CD4-positive, alpha-beta memory T cell (primary cell): Measurements from ENCODE around the gene METTL5. TPM values are rescaled to one million over a fixed set of nuclear protein-coding genes. Genes with fewer than 3 reads are reported as not detected.

ENCODE experiments used
- CTCF ChIA-PET: fragments of 350-600 bp; sonication (Branson Sonifier 250); formaldehyde crosslinking; loops from one replicate; lab custom pipeline; 2021; ENCODE audit warnings: inconsistent platforms; ENCODE audit not compliant: partially characterized antibody; lab: Charles Lee
- POLR2A ChIA-PET: fragments of 350-600 bp; sonication (Branson Sonifier 250); formaldehyde crosslinking; loops from one replicate; lab custom pipeline; 2021; ENCODE audit not compliant: partially characterized antibody; lab: Charles Lee
- DNase-seq, 5 donors: peaks; one replicate each; pipeline versions ENCODE4 v3.0.0 to v3.0.0-alpha.2; 2020 to 2022; ENCODE audit warnings: mixed read lengths in 1 of 5
- H3K27ac ChIP-seq: one replicate; pipeline ENCODE4 v1.7.0; 2013; ENCODE audit warnings: low read depth, low read length
- H3K27me3 ChIP-seq: 2 replicates; pipeline ENCODE4 v1.7.0; 2013; ENCODE audit warnings: mild to moderate bottlenecking, low read length, moderate library complexity; ENCODE audit not compliant: insufficient read depth
- H3K36me3 ChIP-seq: 2 replicates; pipeline ENCODE4 v1.7.0; 2013; ENCODE audit warnings: mild to moderate bottlenecking, low read length, moderate library complexity; ENCODE audit not compliant: insufficient read depth
- H3K4me1 ChIP-seq: 2 replicates; pipeline ENCODE4 v1.7.0; 2013; ENCODE audit warnings: mild to moderate bottlenecking, low read length, moderate library complexity; ENCODE audit not compliant: insufficient read depth
- H3K4me3 ChIP-seq, 2 donors: one replicate each; pipeline ENCODE4 v1.7.0; 2013; ENCODE audit warnings: low read length in 2 of 2, mild to moderate bottlenecking in 1 of 2
- H3K9me3 ChIP-seq, 2 donors: one replicate each; pipeline ENCODE4 v1.7.0; 2013; ENCODE audit warnings: low read length in 2 of 2, control low read depth in 1 of 2; ENCODE audit not compliant: control insufficient read depth in 1 of 2
- H3K27ac Mint-ChIP-seq, 7 donors: one replicate each; pipeline ENCODE4 v1.8.0; 2020 to 2021; ENCODE audit warnings: mixed read lengths in 7 of 7, mild to moderate bottlenecking in 6 of 7, inconsistent platforms in 3 of 7, moderate library complexity in 3 of 7
- H3K27me3 Mint-ChIP-seq, 2 donors: one replicate each; pipeline ENCODE4 v1.8.0; 2020 to 2021; ENCODE audit warnings: mixed read lengths in 2 of 2
- H3K36me3 Mint-ChIP-seq, 2 donors: one replicate each; pipeline ENCODE4 v1.8.0; 2020 to 2021; ENCODE audit warnings: mixed read lengths in 2 of 2, inconsistent platforms in 1 of 2, mild to moderate bottlenecking in 1 of 2
- H3K4me1 Mint-ChIP-seq, 4 donors: one replicate each; pipeline ENCODE4 v1.8.0; 2020 to 2021; ENCODE audit warnings: mixed read lengths in 4 of 4, mild to moderate bottlenecking in 1 of 4
- H3K4me3 Mint-ChIP-seq, 8 donors: one replicate each; pipeline ENCODE4 v1.8.0; 2020 to 2021; ENCODE audit warnings: mixed read lengths in 8 of 8, mild to moderate bottlenecking in 7 of 8, moderate library complexity in 6 of 8, inconsistent platforms in 3 of 8
- H3K9me3 Mint-ChIP-seq, 8 donors: one replicate each; pipeline ENCODE4 v1.8.0; 2020 to 2021; ENCODE audit warnings: mixed read lengths in 8 of 8, mild to moderate bottlenecking in 5 of 8, inconsistent platforms in 3 of 8, moderate library complexity in 1 of 8
- intact Hi-C: fragments of 100-400 bp; cut with micrococcal nuclease; formaldehyde crosslinking; loops from one replicate; pipeline ENCODE4 v1.15.1; 2023
- polyA plus RNA-seq, 2 donors: library from polyadenylated mRNA; unstranded; fragments of 300-500 nt; fragmentation: Illumina TruSeq; gene quantifications; one replicate each; pipeline ENCODE4 v1.2.3, GENCODE V29; 2021
- total RNA-seq, 2 experiments: library from RNA; stranded (reverse); gene quantifications; one replicate each; pipeline ENCODE4 v1.2.3, GENCODE V29; 2021

Gene METTL5
- total and polyA plus RNA-seq, 4 experiments from 2014 or later: 44.4 to 166 (median 83.4) TPM

DNA sequence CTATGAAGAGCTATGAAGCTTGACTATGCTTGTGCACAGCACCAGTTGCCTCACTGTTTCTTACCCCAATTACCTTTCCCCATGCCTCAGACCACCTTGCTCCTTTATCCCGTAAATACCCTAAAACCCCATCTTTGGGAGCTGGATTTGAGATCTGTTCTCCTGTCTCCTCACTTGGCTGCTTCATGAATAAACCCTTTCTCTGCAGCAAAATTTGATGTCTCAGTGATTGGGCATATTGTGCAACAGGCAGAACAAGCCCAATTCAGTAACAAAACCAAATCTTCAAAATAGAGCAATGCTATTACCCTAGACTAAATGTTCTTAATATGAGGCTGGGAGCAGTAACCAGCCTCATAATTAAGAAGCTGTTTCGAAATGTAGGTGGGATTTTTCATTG lies 29.5 kb downstream of the METTL5 start:
- Histone ChIP-seq H3K4me3 (no peak overlapping the region), H3K27ac (no peak overlapping the region), H3K36me3 (no peaks in the 10 kb centered on the region), H3K4me1 (peaks cover 14% of the 10 kb centered on the region), H3K27me3 (no peaks in the 10 kb centered on the region), H3K9me3 (no peaks in the 10 kb centered on the region)
- H3K4me3 Mint-ChIP-seq: no peak overlapping the region
- H3K36me3 Mint-ChIP-seq: peaks cover 0 to 8% of the 10 kb centered on the region in 2 donors
- peaks cover 2 to 10% of the 10 kb centered on the region in 2 donors for H3K27me3 Mint-ChIP-seq
- peaks cover 8 to 20% (median 13%) of the 10 kb centered on the region in 4 donors for H3K4me1 Mint-ChIP-seq
- H3K9me3 Mint-ChIP-seq: no peaks in the 10 kb centered on the region
- POLR2A ChIA-PET: no interaction called here
- intact Hi-C loops: no loop called here
- CTCF ChIA-PET: interaction anchor here (1.3 kb wide), 1 partner anchor 31 kb away, joined by 4 read pairs; no protein-coding TSS in a partner anchor
- DNase-seq: no peak
- H3K27ac Mint-ChIP-seq: no peak overlapping the region

DNA sequence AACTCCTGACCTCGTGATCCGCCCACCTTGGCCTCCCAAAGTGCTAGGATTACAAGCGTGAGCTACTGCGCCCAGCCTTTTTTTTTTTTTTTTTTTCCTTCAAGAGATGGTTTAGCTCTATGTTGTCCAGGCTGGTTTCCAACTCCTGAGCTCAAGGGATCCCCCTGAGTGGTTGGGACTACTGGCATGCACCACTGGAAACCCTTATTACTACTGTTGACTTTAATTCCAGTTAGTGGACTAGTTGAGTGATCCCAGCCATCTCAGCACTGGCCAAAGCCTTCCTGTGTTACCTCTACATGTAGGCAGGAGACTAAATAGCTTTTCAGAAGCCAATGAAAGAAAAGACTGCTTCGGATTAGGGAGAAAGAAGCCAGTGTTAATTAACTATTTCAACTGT lies 34.1 kb downstream of the METTL5 start:
- no peaks in the 10 kb centered on the region for H3K9me3 Mint-ChIP-seq
- H3K4me3 ChIP-seq: no peak overlapping the region
- no peak overlapping the region for H3K27ac ChIP-seq
- no peaks in the 10 kb centered on the region for H3K36me3 ChIP-seq
- H3K4me3 Mint-ChIP-seq: no peak overlapping the region
- CTCF ChIA-PET: no interaction called here
- H3K27me3 ChIP-seq: peaks cover 13% of the 10 kb centered on the region
- no peaks in the 10 kb centered on the region for H3K4me1 ChIP-seq
- peaks cover 0 to 5% (median 5%) of the 10 kb centered on the region in 4 donors for H3K4me1 Mint-ChIP-seq
- no peak for DNase-seq
- no peaks in the 10 kb centered on the region for H3K9me3 ChIP-seq
- intact Hi-C loops: no loop called here
- no peak overlapping the region for H3K27ac Mint-ChIP-seq
- POLR2A ChIA-PET: no interaction called here
- H3K36me3 Mint-ChIP-seq: no peaks in the 10 kb centered on the region
- peaks cover 18 to 25% of the 10 kb centered on the region in 2 donors for H3K27me3 Mint-ChIP-seq

- H3K27ac ChIP-seq: no peak overlapping the region
- no peak overlapping the region for H3K4me3 ChIP-seq
- intact Hi-C loops: no loop called here
- H3K4me1 ChIP-seq: no peaks in the 10 kb centered on the region
- no peak overlapping the region for H3K27ac Mint-ChIP-seq
- no peak for DNase-seq
- peaks cover 4 to 9% of the 10 kb centered on the region in 2 donors for H3K27me3 Mint-ChIP-seq
- ChIA-PET CTCF (no interaction called here), POLR2A (no interaction called here)
- no peaks in the 10 kb centered on the region for H3K36me3 ChIP-seq
- no peaks in the 10 kb centered on the region for H3K4me1 Mint-ChIP-seq
- H3K9me3 Mint-ChIP-seq: no peaks in the 10 kb centered on the region
- no peaks in the 10 kb centered on the region for H3K27me3 ChIP-seq
- H3K4me3 Mint-ChIP-seq: no peak overlapping the region
- no peaks in the 10 kb centered on the region for H3K9me3 ChIP-seq
- H3K36me3 Mint-ChIP-seq: no peaks in the 10 kb centered on the region
These were observed 42.2 kb downstream of the METTL5 start for GRCh38 chr2:169782513-169782912.

DNA sequence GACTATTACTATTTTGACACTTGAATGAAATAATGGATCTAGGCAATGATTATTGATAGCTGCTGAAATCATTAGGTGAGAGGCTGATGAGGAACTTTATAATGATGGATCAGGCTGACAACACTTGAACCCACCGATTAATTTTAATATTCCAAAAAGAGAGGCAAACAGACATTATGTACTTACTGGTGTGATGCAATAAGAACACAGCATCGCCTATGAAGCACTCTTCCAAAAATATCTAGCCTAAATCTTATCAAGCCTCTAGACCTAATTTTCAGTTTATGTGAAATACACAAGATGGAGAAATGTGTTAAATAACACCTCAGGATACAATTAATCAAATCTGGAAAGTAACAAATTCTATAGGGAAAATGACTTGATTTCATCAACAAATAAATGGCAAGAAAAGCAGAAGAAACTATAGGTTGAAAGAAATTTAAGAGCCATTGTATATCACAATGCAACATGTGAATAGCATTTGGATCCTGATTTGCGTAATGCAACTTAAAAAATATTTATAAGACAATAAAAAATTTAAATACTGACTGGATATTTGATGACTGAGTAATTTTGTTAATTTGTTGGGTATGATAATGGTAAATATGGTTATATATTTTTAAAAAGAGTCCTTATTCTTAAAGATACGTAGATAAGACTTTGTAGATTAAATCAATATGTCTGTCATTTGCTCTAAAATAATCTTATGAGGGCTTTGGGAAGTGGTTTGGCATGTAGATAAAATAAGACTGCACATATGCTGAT lies 43.3 kb downstream of the METTL5 start:
- no peaks in the 10 kb centered on the region for H3K4me1 Mint-ChIP-seq
- no peak for DNase-seq
- no peaks in the 10 kb centered on the region for H3K36me3 Mint-ChIP-seq
- H3K4me1 ChIP-seq: no peaks in the 10 kb centered on the region
- POLR2A ChIA-PET: no interaction called here
- no peaks in the 10 kb centered on the region for H3K9me3 ChIP-seq
- no peaks in the 10 kb centered on the region for H3K27me3 ChIP-seq
- H3K36me3 ChIP-seq: no peaks in the 10 kb centered on the region
- H3K27ac ChIP-seq: no peak overlapping the region
- no peak overlapping the region for H3K27ac Mint-ChIP-seq
- H3K4me3 Mint-ChIP-seq: no peak overlapping the region
- no peak overlapping the region for H3K4me3 ChIP-seq
- CTCF ChIA-PET: interaction anchor here (0.8 kb wide), 1 partner anchor 13 kb away, joined by 3 read pairs; no protein-coding TSS in a partner anchor
- H3K27me3 Mint-ChIP-seq: peaks cover 4 to 9% of the 10 kb centered on the region in 2 donors
- intact Hi-C loops: no loop called here
- H3K9me3 Mint-ChIP-seq: no peaks in the 10 kb centered on the region

- no peaks in the 10 kb centered on the region for H3K27me3 ChIP-seq
- Mint-ChIP-seq H3K9me3 (no peaks in the 10 kb centered on the region), H3K27me3 (peaks cover 4 to 7% of the 10 kb centered on the region in 2 donors), H3K27ac (peak overlapping the region in 1 of 7 donors; percentile 33), H3K36me3 (no peaks in the 10 kb centered on the region), H3K4me1 (no peaks in the 10 kb centered on the region), H3K4me3 (no peak overlapping the region)
- H3K9me3 ChIP-seq: no peaks in the 10 kb centered on the region
- H3K4me1 ChIP-seq: no peaks in the 10 kb centered on the region
- no peak for DNase-seq
- no peak overlapping the region for H3K4me3 ChIP-seq
- no peaks in the 10 kb centered on the region for H3K36me3 ChIP-seq
- intact Hi-C loops: no loop called here
- ChIA-PET POLR2A (no interaction called here), CTCF (no interaction called here)
- H3K27ac ChIP-seq: no peak overlapping the region
These were observed 46.3 kb downstream of the METTL5 start for GRCh38 chr2:169778446-169778845.

- no peak overlapping the region for H3K27ac ChIP-seq
- ChIA-PET POLR2A (no interaction called here), CTCF (interaction anchor here (0.9 kb wide), 1 partner anchor 15 kb away, joined by 3 read pairs; no protein-coding TSS in a partner anchor)
These were observed 48.4 kb downstream of the METTL5 start for GRCh38 chr2:169776252-169776761.

DNA sequence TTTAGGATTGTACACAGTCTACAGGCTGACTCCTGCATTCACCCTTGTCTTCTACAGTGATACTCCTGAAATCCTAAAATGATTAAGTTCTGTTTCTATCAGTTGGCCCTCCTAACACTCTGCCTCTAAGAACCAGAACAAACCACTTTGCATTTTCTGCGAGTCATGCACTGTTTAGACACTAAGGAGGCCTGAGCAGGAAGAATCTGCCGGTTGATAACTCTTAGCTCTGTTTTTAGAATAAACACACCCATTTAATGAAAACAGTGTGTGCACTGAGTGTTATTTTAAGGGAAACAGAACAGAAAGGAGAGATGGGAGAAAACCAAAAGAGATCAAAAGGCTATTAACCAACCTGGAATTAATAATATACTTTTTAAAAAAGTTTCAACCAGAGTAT lies 48.9 kb downstream of the METTL5 start:
- intact Hi-C loops: no loop called here
- Histone ChIP-seq H3K9me3 (no peaks in the 10 kb centered on the region), H3K27me3 (no peaks in the 10 kb centered on the region), H3K36me3 (no peaks in the 10 kb centered on the region), H3K4me3 (no peak overlapping the region), H3K4me1 (no peaks in the 10 kb centered on the region), H3K27ac (no peak overlapping the region)
- no peak overlapping the region for H3K4me3 Mint-ChIP-seq
- ChIA-PET POLR2A (no interaction called here), CTCF (interaction anchor here (2.1 kb wide), 1 partner anchor 11 kb away, joined by 6 read pairs; no protein-coding TSS in a partner anchor)
- no peak for DNase-seq
- no peaks in the 10 kb centered on the region for H3K36me3 Mint-ChIP-seq
- H3K27me3 Mint-ChIP-seq: peaks cover 0 to 1% of the 10 kb centered on the region in 2 donors
- H3K9me3 Mint-ChIP-seq: no peaks in the 10 kb centered on the region
- H3K27ac Mint-ChIP-seq: no peak overlapping the region
- no peaks in the 10 kb centered on the region for H3K4me1 Mint-ChIP-seq

More at GRCh38 chr2:169776252-169776761, 48.4 kb downstream of the METTL5 start:
- H3K9me3 ChIP-seq: no peaks in the 10 kb centered on the region
- H3K27me3 ChIP-seq: no peaks in the 10 kb centered on the region
- Mint-ChIP-seq H3K36me3 (no peaks in the 10 kb centered on the region), H3K27ac (no peak overlapping the region), H3K4me1 (no peaks in the 10 kb centered on the region), H3K27me3 (peaks cover 2 to 3% of the 10 kb centered on the region in 2 donors), H3K4me3 (no peak overlapping the region), H3K9me3 (no peaks in the 10 kb centered on the region)
- intact Hi-C loops: no loop called here
- no peaks in the 10 kb centered on the region for H3K4me1 ChIP-seq
- H3K36me3 ChIP-seq: no peaks in the 10 kb centered on the region
- no peak overlapping the region for H3K4me3 ChIP-seq
- no peak for DNase-seq
